Measurements from ENCODE around the gene GRB2.

- no peak for TF ChIP-seq CTCF (IDR thresholded peaks at IDR 0.05)
- TF ChIP-seq EP300 (IDR thresholded peaks at IDR 0.05), result no peak
- no peak for TF ChIP-seq POLR2A (IDR thresholded peaks at IDR 0.05)
Observed at GRCh38 chr17:75319904-75320691, 85.4 kb downstream of the GRB2 start.

Measured in upper lobe of left lung (tissue), 4 donors.